ENCODE results near the gene CDC42EP1.
"Not testable (repeated sequence)": the region's sequence is repeated elsewhere in the genome, so short reads cannot be mapped to it uniquely, and the experiment has no call there.

The CDC42EP1 gene

GRCh38 chr22:37545703-37546436, 14.4 kb upstream of the CDC42EP1 start:
- peak overlapping the region; percentile 39 for H3K4me3 ChIP-seq (replicated peaks; ENCODE audit: low read depth, low read length)
- peak; percentile 99 for DNase-seq (ENCODE audit: low read depth)

GRCh38 chr22:37546437-37547250, 13.6 kb upstream of the CDC42EP1 start:
- peak overlapping the region; percentile 21 for H3K4me3 ChIP-seq (replicated peaks; ENCODE audit: low read depth, low read length)
- DNase-seq (ENCODE audit: low read depth): peak; percentile 96
- TF ChIP-seq CTCF (IDR thresholded peaks at IDR 0.05; ENCODE audit: low read length, missing control alignments): peak; percentile 22

More at GRCh38 chr22:37545703-37546436, 14.4 kb upstream of the CDC42EP1 start:
- TF ChIP-seq CTCF (IDR thresholded peaks at IDR 0.05; ENCODE audit: low read length, missing control alignments): no peak

- TF ChIP-seq CTCF (IDR thresholded peaks at IDR 0.05; ENCODE audit: low read length, missing control alignments): no peak
- no peak for DNase-seq (ENCODE audit: low read depth)
- H3K4me3 ChIP-seq (replicated peaks; ENCODE audit: low read depth, low read length): no peak overlapping the region
Measured at GRCh38 chr22:37547251-37547741, 13.0 kb upstream of the CDC42EP1 start.

GRCh38 chr22:37549704-37550059, 10.6 kb upstream of the CDC42EP1 start:
- DNase-seq (ENCODE audit: low read depth): peak; percentile 73
- peak; percentile 49 for TF ChIP-seq CTCF (IDR thresholded peaks at IDR 0.05; ENCODE audit: low read length, missing control alignments)
- H3K4me3 ChIP-seq (replicated peaks; ENCODE audit: low read depth, low read length): no peak overlapping the region

- H3K4me3 ChIP-seq (replicated peaks; ENCODE audit: low read depth, low read length); DNase-seq (ENCODE audit: low read depth): not testable (repeated sequence)
Measured at GRCh38 chr22:37550921-37551320, 9.4 kb upstream of the CDC42EP1 start.

- no peak for TF ChIP-seq CTCF (IDR thresholded peaks at IDR 0.05; ENCODE audit: low read length, missing control alignments)
- H3K4me3 ChIP-seq (replicated peaks; ENCODE audit: low read depth, low read length): no peak overlapping the region
- no peak for DNase-seq (ENCODE audit: low read depth)
Measured at GRCh38 chr22:37551981-37552380, 8.3 kb upstream of the CDC42EP1 start.

- peak; percentile 72 for DNase-seq (ENCODE audit: low read depth)
- no peak overlapping the region for H3K4me3 ChIP-seq (replicated peaks; ENCODE audit: low read depth, low read length)
- TF ChIP-seq CTCF (IDR thresholded peaks at IDR 0.05; ENCODE audit: low read length, missing control alignments): no peak
Measured at GRCh38 chr22:37552524-37553163, 7.6 kb upstream of the CDC42EP1 start.

All from fibroblast of pulmonary artery (primary cell).